CD4-positive, alpha-beta T cell treated with Interleukin-21 for 1 hour (primary cell): ENCODE measurements around the gene LYPD5.
"Not testable (repeated sequence)": the region's sequence is repeated elsewhere in the genome, so short reads cannot be mapped to it uniquely, and the experiment has no call there.

Experiments used
- DNase-seq: peaks from one replicate; pipeline ENCODE4 v3.0.0-alpha.2; 2020

Gene LYPD5, protein sequence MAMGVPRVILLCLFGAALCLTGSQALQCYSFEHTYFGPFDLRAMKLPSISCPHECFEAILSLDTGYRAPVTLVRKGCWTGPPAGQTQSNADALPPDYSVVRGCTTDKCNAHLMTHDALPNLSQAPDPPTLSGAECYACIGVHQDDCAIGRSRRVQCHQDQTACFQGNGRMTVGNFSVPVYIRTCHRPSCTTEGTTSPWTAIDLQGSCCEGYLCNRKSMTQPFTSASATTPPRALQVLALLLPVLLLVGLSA

DNA sequence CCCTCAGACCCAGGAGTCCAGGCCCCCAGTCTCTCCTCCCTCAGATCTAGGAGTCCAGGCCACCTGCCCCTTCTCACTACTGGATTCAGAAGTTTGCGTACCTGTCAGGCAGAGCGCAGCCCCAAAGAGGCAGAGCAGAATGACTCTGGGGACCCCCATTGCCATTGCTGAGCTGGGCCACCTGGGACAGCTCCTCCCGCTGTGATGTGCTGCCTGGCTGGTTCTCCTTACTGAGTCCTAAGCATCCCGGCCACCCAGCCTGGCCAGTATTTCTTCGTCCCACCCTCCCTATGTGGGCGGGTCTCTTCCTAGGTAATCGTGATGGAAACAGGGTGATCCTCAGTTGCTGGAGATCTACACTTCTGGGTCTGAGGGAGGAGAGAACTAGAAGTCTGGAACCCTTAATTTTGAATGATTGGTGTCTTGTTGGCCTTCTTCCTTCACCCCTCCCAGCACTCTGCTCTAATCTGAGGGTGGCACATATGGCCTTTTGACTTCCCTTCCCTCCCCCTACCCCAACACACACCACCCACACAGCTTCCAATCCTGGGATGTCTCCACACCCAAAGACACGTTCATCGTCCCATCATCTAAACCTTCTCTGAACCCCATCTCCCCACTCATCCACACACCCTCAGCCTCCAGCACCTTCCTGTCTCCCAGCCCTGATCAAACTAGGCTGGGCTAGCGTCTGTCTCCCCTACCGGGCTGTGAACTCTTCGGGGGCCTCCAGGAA, at the start of gene LYPD5:
TSS of gene LYPD5 (minus strand) at position 232 of the 736 bp plus-strand sequence. CDS start at position 165, 67 bp downstream.
- DNase-seq, result no peak

DNA sequence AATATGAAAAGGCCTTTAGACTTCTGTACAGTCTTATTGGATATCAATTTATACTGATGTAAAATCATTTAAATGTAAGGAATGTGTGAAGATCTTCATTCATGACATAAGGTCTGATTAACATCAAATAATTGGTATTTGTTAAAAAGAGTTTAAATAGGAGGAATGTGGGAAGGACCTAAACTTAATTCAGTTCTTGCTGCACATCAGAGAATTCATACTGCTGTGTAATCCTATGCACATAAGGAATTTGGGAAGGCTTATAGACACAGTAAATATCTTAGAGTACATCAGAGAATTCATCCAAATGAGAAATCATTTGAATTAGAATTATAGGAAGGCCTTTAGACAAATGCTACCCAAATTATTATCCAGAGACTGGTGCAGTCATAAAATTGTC, 46.6 kb upstream of the LYPD5 start:
- no peak for DNase-seq

DNA sequence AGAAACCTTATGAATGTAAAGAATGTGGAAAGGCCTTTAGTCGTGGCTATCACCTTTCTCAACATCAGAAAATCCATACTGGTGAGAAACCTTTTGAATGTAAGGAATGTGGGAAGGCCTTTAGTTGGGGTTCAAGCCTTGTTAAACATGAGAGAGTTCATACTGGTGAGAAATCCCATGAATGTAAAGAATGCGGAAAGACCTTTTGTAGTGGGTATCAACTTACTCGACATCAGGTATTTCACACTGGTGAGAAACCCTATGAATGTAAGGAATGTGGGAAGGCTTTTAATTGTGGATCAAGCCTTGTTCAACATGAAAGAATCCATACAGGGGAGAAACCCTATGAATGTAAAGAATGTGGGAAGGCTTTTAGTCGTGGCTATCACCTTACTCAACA, 45.6 kb upstream of the LYPD5 start:
- DNase-seq, result no peak

DNA sequence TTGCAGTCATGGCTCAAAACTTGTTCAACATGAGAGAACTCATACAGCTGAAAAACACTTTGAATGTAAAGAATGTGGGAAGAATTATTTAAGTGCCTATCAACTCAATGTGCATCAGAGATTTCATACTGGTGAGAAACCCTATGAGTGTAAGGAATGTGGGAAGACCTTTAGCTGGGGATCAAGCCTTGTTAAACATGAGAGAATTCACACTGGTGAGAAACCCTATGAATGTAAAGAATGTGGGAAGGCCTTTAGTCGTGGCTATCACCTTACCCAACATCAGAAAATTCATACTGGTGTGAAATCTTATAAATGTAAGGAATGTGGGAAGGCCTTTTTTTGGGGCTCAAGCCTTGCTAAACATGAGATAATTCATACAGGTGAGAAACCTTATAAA, 45.0 kb upstream of the LYPD5 start:
- no peak for DNase-seq

DNA sequence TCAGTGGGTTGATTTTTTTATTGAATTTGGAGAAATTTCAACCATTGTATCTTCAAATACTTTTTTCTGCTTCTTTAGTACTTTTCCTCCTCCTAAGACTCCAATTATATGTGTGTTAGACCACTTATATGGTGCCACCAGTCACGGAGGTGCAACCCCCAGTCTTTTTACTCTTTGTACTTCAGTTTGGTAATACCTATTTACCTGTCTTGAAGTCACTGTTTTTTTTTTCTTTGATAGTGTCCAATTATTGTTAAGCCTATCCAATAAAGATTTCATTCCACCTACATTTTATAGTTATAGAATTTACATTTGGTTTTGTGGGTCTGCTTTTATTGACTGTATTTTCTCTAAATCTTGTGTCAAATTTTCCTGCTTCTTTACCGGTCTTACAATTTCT, 39.8 kb upstream of the LYPD5 start:
- no peak for DNase-seq

DNA sequence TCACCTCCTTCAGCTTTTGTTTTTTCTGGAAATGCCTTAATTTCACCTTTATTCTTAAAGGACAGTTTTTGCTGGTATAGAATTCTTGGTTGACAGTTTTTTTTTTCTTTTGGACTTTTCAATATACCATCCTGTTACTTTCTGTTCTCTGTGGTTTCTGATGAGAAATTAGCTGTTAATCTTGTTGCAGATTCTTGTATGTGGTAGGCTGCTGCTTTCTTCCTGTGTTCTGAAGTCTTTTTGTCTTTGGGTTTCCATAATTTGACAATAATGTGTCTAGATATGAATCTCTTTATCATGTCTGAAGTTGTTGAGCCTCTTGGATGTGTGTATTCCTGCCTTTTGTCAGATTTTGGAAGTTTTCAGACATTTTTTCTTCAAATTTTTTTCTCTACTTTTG, 36.9 kb upstream of the LYPD5 start:
- DNase-seq, result no peak

DNA sequence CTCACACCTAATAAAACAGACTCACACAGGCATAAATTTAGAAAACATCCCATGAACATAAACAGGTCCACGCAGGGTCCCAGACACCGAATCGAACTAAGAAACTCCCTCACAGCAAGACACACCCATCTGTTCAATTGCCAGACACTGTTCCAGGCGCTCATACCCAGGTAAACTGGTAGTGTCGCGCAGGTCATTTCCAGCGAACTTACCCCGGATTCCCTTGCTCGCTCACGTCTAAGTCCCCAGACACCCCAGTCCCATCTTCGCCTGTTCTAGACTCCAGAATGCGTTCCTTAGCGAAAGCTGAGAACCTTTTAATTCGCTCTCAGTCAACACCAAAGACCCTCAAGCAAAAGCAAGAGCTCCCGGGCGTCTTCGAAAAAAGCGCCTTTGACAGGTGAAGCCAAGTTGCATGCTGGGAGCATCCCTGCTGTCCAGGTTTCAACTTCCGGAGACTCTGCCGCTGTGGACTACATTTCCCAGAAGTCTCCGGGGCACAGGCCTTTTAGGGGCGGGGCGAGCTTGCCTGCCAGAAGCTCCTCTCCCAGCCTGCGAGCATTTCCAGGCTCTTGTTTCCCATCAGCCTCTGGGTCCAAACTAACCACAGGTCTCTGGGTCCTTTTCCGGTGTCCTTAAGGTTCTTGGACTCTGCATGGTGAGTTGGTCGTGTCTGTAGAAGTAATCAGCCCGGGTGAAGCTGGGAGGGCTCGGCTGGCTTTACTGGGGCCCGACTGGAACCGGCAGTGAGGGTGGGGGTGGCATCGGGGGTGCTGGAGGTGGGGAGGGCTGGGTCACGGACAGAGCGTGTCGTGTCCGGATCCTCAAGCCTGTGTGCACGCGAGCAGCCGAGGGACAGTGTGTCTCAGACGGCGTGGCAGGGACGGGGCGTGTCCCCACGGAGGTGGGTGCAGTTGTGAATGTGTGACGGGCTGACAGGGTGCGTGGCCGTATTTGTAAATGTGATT, 24.8 kb upstream of the LYPD5 start, which contains the start of gene ZNF283:
TSS of gene ZNF283 (plus strand) at position 535 of the 968 bp plus-strand sequence. CDS start 6,184 bp downstream, outside the sequence.
- peak; percentile 90 for DNase-seq

DNA sequence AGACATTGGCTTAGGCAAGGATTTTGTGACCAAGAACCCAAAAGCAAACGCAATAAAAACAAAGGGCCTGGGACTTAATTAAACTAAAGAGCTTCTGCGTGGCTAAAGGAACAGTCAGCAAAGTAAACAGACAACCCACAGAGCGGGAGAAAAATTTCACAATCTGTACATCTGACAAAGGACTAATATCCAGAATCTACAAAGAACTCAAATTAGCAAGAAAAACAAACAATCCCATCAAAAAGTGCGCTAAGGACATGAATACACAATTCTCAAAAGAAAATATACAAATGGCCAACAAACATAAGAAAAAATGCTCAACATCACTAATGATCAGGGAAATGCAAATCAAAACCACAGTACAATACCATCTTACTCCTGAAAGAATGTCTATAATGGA, 22.3 kb upstream of the LYPD5 start:
- DNase-seq, result not testable (repeated sequence)

DNA sequence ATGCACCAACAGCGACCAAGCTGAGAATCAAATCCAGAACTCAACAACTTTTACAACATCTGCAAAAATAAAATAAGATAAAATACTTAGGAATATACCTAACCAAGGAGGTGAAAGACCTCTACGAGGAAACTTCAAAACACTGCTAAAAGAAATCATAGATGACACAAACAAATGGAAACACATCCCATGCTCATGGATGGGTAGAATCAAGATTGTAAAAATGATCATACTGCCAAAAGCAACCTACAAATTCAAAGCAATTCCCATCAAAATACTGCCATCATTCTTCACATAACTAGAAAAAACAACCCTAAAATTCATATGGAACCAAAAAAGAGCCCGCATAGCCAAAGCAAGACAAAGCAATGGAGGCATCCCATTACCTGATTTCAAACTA, 21.6 kb upstream of the LYPD5 start:
- not testable (repeated sequence) for DNase-seq

DNA sequence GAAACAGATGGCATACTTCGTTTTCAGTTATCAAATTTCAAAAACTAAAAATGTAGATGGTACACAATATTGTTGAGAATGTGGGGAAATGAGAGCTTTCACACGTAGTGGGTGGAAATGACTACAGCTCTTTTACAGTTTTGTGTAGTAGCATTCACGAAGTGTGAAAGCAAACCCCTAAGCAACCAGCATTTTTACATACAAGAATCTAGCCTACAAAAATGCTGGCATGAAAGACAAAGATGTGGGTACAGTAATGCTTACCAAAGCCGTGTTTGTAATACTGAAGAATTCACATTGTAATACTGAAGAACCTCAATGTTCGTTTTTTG, 18.6 kb upstream of the LYPD5 start:
- no peak for DNase-seq

DNA sequence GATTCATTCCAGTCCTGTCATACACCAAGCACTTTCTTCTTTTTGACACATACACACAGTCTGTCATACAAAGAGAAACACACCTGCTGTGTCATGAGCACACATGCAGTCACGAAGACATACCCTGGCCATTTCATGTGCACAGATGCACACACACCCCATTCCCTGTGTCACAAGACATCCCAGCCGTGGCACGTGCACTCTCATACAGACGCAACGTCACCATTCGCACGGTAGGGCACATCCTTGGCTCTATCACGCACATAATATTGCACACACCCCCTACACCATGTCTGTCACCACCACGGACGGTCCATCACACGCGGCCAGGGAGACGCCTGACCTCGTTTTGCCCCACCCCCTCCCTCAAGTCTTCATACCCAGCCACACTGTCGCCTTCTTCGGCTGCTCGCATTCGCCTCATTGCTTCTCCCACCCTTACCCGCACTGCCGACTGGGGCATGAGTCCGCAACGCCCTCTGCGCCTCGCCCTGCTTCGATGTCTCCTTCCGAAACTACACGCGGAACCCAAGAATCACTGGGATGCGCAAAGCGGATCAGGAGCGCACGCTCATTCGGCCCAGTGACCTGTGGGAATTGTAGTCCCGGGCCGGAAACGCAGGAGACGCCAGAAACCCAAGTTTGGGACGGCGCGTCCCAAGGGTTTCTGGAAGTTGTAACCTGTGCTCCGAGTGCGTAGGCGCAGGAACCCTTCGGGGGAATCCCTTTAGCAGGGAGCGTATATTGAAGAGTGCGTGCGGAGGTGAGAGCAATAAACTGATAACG, 18.0 kb upstream of the LYPD5 start:
- DNase-seq, result peak; percentile 27

DNA sequence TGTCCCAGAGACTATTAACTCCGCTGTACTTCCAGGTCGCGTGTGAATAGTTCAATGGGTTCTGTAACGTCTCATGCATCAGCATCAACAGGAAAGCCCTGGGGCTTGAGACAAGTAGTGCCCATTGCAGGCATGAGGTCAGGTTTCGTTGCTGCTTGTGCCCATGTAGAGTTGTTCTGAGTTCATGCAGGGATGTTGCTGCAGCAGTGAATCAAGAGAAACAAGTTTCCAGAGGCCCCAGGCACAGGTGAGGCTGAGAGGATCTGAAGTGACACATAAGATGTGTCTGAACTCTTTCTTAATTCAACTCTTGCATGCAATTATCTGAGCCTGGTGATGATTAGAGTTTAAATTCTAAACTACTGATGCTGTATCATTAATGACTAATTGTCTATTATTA, 16.3 kb upstream of the LYPD5 start:
- DNase-seq, result no peak

DNA sequence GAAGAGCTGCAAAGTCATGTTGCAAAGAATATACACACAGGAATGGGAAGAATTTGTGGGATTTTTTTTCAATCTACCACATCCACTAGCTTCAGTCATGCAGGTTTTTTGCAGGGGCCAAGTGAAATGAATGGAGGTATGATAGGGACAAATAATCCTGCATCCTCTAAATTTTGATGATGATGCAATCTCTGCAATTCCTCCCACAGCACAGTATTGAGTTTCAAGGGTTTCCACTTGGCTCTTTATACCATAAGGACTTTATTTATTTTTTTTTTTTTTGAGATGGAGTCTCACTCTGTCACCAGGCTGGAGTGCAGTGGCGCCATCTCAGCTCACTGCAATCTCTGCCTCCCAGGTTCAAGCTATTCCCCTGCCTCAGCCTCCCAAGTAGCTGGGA, 15.2 kb upstream of the LYPD5 start:
- not testable (repeated sequence) for DNase-seq

DNA sequence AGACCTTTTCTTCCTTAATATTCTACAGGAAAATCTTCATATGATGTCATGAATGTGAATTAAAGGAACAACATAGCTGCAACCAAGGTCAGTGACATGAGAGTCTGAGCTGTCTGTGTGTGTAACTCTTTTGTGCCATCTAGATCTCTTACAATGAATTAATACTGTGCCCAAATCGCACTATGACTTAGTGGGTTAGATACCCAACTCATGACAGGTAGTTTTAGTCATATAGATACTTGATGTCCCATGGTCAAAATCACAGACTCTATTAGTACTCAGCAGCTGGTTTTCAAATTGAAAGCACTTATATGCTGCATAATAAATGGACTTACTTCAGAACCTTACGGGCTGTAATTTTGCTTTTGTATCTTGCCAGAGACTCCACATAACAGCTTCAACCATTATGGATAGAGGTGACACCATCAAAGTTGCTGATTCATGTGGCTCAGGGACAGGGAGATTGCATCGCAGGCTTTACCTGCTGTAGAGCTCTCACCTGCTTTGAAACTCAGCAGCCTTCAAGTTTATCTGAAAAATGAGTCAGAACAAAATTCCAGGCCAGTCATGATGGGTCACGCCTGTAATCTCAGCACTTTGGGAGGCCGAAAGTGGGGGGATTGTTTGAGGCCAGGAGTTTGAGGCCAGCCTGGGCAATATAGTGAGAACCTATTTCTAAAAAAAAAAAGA, 12.6 kb upstream of the LYPD5 start:
- no peak for DNase-seq

DNA sequence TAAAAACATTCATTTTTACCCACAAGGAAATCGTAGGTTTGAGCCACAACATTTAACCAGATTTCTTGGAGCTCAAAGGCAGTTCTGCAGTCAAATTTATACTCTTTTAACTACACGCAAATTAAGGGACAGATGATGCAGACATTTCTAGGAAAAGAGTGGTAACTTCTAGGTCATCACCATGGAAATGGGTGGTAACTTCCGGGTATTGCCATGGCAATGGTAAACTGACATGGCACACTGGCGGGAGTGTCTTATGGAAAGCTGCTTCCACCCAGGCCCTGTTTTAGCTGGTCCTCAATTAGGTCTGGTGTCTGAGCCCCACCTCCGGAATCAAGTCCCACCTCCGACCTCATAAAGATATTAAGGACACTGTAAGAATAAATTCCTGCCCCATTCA, 10.4 kb upstream of the LYPD5 start:
- peak; percentile 38 for DNase-seq

DNA sequence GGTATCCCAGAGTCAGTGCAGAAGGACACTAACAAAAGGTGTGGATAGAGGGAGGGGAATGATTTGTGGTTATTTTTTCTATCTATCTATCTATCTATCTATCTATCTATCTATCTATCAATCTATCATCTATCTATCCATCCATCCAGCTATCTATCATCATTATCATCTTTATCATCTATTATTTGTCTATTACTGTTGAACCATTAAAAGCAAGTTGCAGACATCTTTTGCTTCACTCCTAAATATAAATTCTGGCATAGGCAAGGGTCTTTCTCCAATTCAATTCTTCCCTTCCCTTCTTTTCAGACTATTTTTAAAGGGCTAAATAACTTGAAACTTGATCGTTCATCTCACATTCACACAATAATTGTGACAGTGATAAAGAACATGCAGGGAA, 10.0 kb upstream of the LYPD5 start:
- DNase-seq, result no peak

DNA sequence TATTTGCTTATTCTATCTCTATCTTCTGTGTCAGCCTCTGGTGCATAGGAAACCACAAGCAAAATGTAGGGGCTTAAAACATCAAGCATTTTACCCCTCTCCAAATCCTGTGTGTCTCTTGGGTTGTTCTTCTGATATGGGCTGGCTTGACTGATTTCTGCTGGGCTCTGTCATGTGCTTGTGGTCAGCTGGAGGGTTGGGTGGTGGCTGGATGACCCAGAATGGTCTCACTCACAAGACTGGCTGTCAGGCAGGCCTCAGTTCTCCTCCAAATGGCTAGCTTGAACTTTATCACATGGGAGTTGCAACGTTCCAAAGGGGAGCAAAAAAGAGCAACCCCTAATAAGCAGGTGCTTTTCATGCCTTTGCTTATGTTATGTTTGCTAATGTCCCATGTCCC, 9.6 kb upstream of the LYPD5 start:
- DNase-seq, result no peak

DNA sequence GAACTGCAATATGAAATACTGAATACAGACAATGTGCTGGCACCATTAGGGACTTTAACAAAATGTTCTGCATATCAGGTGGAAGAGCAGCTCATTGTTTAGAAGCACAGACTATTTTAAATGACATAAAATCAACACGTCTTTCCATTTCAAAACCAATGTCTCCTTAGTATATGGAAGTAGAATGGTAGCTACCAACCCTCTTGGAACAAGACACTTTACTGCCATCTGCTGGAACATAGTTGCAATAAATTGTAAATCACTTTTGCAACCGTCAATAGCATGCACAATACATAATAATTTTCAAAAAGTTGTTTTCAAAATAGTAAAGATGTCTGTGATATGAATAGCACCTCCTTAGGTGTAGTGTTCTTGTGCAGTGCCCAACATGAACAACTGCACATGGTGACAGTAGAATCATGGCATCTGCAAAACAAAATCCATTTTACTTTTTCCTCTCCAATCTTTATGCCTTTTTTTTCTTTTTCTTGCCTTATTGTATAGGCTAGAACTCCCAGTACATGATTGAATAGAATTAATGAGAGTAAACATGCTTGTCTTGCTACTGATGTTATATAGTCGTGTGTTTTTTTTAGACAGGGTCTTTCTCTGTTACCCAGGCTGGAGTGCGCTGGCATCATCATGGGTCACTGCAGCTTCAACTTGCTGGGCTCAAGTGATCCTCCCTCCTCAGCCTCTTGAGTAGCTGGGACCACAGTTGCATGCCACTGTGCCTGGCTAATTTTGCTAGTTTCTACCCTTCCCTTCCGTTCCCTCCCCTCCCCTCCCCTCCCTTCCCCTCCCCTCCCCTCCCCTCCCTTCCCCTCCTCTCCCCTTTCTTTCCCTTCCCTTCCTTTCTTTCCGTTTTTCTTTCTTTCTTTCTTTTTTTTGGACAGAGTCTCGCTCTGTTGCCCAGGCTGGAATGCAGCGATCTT, 7.8 kb upstream of the LYPD5 start:
- DNase-seq, result peak; percentile 69

DNA sequence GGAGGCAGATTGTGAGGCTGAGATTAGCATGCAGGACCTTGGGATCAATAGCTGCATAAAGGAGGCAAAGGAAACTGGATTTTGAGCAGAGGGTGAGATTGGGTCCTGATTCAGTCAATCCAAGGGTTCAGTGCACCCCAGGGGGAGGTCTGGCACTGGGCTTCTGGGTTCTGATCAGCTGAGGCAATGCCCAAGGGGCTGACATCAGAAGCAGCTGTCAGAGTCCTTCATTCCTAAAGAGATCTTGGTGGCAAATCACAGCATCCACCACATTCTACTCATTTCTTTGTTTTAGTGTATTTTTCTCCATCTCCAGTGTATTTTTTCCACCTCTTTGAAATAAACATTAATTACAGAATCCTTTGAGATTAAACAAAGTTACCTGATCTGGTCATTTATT, 5.4 kb upstream of the LYPD5 start:
- no peak for DNase-seq

DNA sequence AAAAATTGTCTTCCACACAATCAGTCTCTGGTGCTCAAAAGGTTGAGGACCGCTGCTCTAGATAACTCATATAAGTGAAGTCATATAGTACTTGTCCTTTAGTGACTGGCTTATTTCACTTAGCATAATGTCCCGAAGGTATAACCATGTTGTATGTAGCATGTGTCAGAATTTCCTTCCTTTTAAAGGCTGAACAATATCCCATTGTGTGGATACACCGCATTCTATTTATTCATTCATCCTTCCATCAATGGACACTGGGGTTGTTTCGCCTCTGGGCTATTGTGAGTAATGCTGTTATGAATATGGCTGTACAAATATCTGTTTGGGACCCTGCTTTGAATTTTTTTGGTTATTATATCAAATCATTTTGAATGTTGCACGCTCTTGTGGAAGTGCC, 4.6 kb upstream of the LYPD5 start:
- no peak for DNase-seq

DNA sequence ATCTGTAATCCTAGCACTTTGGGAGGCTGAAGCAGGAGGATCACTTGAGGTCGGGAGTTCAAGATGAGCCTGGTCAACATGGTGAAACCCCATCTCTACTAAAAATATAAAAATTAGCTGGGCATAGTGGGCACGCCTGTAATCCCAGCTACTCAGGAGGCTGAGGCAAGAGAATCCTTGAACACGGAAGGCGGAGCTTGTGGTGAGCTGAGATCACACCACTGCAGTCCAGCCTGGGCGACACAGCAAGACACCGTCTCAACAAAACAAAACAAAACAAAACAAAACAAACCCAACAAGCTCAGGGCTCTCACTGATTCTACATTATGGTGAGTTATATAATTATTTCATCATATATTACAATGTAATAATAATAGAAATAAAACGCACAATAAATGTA, 4.2 kb upstream of the LYPD5 start:
- DNase-seq, result not testable (repeated sequence)
